Measurements from ENCODE around the gene SPRR1B.
"Not testable (repeated sequence)": the region's sequence is repeated elsewhere in the genome, so short reads cannot be mapped to it uniquely, and the experiment has no call there.

The SPRR1B gene

DNA sequence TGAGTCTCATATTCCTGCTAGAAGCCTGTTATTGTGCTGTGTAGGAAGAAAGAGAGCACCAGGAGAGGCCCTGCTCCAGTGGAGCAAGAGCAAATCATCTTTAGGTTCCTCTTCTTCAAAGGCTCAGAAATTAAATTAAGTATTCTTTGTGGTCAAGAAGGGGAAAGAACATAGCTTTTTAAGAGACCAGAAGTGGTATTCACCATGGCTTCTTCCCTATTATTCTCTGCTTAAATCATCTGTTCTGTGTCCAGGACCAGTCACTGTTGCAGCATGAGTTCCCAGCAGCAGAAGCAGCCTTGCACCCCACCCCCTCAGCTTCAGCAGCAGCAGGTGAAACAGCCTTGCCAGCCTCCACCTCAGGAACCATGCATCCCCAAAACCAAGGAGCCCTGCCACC lies 1.1 kb downstream of the SPRR1B start:
- ChIA-PET POLR2A (no interaction called here), CTCF (interaction anchor here (1.0 to 1.7 kb wide), 5 partner anchors 9 to 106 kb away, joined by 3 to 4 read pairs (median 3); no protein-coding TSS in a partner anchor)
- DNase-seq (ENCODE audit: extremely low spot score): no peak
- TF ChIP-seq, protein P1, sequence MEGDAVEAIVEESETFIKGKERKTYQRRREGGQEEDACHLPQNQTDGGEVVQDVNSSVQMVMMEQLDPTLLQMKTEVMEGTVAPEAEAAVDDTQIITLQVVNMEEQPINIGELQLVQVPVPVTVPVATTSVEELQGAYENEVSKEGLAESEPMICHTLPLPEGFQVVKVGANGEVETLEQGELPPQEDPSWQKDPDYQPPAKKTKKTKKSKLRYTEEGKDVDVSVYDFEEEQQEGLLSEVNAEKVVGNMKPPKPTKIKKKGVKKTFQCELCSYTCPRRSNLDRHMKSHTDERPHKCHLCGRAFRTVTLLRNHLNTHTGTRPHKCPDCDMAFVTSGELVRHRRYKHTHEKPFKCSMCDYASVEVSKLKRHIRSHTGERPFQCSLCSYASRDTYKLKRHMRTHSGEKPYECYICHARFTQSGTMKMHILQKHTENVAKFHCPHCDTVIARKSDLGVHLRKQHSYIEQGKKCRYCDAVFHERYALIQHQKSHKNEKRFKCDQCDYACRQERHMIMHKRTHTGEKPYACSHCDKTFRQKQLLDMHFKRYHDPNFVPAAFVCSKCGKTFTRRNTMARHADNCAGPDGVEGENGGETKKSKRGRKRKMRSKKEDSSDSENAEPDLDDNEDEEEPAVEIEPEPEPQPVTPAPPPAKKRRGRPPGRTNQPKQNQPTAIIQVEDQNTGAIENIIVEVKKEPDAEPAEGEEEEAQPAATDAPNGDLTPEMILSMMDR (IDR thresholded peaks at IDR 0.05; ENCODE audit: control extremely low read depth, extremely low read depth, low read depth, missing control alignments): no peak

DNA sequence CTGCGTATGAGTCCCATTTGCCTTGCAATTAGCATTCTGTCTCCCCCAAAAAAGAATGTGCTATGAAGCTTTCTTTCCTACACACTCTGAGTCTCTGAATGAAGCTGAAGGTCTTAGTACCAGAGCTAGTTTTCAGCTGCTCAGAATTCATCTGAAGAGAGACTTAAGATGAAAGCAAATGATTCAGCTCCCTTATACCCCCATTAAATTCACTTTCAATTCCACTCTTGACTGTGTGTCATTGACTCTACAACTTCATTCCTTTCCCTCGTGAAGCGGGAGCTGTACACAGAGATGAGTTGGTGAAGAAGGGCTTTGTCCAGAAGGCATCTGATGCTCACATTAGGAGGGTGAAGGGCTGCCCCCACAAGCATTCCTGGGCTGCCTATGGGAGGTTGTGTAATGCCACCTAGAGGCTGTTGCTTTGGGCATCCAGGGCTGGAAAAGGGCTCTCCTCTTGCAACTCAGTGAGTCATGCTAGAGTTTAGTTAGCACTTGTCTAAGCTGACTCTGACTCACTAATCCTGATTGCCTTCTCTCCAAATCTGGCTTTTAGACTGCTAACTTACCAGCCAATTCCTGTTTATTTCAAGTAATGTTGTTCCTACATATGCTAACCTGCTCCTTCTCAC lies 1.8 kb downstream of the SPRR1B start:
- CTCF ChIA-PET: interaction anchor here (1.0 to 1.7 kb wide), 4 partner anchors 10 to 107 kb away, joined by 3 to 4 read pairs (median 4); no protein-coding TSS in a partner anchor
- TF ChIP-seq, protein P1 (IDR thresholded peaks at IDR 0.05; ENCODE audit: control extremely low read depth, extremely low read depth, low read depth, missing control alignments): peak; percentile 17
- POLR2A ChIA-PET: no interaction called here
- DNase-seq (ENCODE audit: extremely low spot score): no peak

DNA sequence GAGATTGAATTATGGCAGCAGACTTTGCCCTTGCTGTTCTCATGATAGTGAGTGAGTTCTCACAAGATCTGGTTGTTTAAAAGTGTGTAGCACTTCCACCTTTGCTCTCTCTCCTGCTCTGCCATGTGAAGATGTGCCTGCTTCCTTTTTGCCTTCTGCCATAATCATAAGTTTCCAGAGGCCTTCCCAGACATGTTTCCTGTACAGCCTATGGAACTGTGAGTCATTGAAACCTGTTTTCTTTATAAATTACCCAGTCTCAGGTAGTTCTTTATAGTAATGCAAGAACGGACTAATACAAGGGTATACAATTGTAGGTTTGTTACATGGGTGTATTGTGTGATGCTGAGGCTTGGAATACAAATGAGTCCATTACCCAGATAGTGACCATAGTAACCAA lies 4.2 kb downstream of the SPRR1B start:
- POLR2A ChIA-PET: no interaction called here
- no peak for DNase-seq (ENCODE audit: extremely low spot score)
- TF ChIP-seq, protein P1 (IDR thresholded peaks at IDR 0.05; ENCODE audit: control extremely low read depth, extremely low read depth, low read depth, missing control alignments): no peak
- CTCF ChIA-PET: interaction anchor here (1.8 kb wide), 1 partner anchor 11 kb away, joined by 6 read pairs; no protein-coding TSS in a partner anchor

DNA sequence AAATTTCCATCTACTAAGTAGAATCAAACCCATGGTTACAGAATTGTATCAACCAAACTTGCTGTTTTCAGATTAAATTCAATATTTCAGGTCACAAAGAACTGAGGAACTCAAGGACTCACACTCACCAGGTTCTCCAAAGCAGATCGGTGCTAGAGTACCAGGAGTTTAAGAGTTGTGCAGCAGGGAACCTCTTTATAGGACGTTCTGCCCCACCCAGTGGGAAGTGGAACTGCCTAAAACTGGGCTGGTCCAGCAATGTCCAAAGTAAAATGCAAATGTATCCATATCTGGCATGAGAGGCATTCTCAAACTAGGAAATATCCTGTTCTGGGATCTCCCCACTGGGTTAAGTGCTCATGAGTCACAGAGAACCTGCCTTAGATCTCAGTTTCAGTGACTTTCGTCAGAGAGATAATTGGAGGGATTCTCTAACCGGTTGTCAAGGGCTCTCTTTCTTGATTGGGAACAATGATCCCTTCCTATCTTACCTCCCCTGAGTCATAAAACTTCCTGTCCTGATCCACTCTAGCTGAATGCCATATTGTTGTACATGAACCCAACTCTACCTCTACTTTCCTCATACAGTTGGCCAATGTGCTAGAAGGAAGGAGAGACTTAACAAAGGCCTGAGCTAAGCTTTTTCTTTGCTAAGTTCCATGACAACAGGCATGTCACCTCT lies 10.1 kb downstream of the SPRR1B start, which contains the start of gene SPRR2D:
Gene SPRR2D (minus strand): TSS at position 171 of the 682 bp plus-strand sequence. CDS start 774 bp downstream, outside the sequence.
- ChIA-PET POLR2A (no interaction called here), CTCF (interaction anchor here (1.0 kb wide), 1 partner anchor 10 kb away, joined by 4 read pairs; no protein-coding TSS in a partner anchor)
- TF ChIP-seq, protein P1 (IDR thresholded peaks at IDR 0.05; ENCODE audit: control extremely low read depth, extremely low read depth, low read depth, missing control alignments): no peak
- DNase-seq (ENCODE audit: extremely low spot score): no peak

DNA sequence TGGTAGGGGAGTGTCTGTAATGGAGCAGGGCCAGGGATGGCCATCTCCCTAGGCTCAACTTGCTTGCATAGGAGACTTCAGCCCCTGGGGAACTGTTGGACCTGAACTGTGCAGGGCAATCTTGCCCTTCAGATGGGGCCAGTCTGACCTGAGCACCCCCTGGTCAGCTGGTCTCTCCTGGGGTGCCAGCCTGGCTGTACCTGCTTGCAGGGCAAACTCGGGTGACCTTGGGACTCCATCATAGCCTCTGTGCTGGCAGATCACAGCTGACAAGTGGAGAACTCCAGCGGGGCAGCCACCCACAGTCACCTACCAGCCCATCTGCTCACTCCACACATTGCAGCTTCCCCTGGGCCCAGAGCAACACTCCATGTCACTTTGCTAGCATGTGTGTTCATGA lies 18.2 kb downstream of the SPRR1B start:
- CTCF ChIA-PET: no interaction called here
- TF ChIP-seq, protein P1 (IDR thresholded peaks at IDR 0.05; ENCODE audit: control extremely low read depth, extremely low read depth, low read depth, missing control alignments): no peak
- no peak for DNase-seq (ENCODE audit: extremely low spot score)
- POLR2A ChIA-PET: no interaction called here

DNA sequence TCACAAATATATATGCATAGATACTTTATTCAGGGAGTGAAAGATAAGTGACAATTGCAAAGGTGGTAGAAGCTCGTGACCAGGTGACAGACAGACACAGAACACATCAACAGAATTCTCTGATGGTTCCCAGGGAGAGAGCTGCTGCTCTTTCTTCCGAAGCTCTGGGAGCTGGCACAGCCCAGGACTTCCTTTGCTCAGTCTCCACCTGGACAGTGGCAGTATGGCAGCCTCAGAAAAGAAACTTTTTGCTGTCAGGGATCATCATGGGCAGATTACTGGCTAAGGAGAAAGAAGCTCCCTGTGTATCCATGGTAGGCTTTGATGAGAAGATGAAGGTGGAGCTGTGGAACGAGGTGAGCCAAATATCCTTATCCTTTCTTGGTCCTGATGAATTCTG lies 25.1 kb downstream of the SPRR1B start:
- CTCF ChIA-PET; DNase-seq (ENCODE audit: extremely low spot score); POLR2A ChIA-PET: not testable (repeated sequence)

DNA sequence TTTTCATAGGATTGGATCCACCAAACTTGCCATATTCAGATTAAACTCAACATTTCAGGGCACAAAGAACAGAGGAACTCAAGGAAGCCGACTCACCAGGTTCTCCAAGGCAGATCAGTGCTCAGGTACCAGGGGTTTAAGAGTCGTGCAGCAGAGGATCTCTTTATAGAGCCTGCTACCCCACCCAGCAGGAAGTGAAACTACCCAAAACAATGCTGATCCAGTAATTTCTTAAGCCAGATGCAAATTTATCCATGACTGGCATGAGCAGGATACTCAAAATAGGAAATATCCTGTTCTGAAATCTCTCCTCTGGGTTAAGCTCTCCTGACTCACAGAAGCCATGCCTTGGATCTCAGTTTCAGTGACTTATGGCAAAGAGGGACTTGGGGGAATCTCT lies 26.4 kb downstream of the SPRR1B start, which contains the start of gene SPRR2A:
Gene SPRR2A (minus strand): TSS at position 138 of the 400 bp plus-strand sequence. CDS start 777 bp downstream, outside the sequence.
- no peak for DNase-seq (ENCODE audit: extremely low spot score)
- ChIA-PET CTCF (interaction anchor here (1.5 to 2.2 kb wide), 3 partner anchors 12 to 17 kb away, joined by 3 to 6 read pairs (median 5); partner anchors contain the start of gene SPRR2B), POLR2A (no interaction called here)
- TF ChIP-seq, protein P1 (IDR thresholded peaks at IDR 0.05; ENCODE audit: control extremely low read depth, extremely low read depth, low read depth, missing control alignments): no peak

All from GM10248 (cell line).